Stimulated activated CD4-positive, alpha-beta T cell treated with anti-CD3 and anti-CD28 coated beads, Interleukin-12 subunit alpha, Interleukin-12 subunit beta, amount 100 ng/mL, for 48 hours (primary cell): Measurements from ENCODE around the gene PTPRN2.

ENCODE experiments used
- DNase-seq, 3 donors: peaks; one replicate each; pipeline ENCODE4 v3.0.0-alpha.2; 2020; ENCODE audit warnings: low read depth in 2 of 3, low spot score in 1 of 3

Gene PTPRN2

GRCh38 chr7:158111049-158111751 is 476.4 kb downstream of the PTPRN2 start:
- no peak for DNase-seq

- DNase-seq, result no peak
Measured at GRCh38 chr7:158110661-158111048, 477.0 kb downstream of the PTPRN2 start.

DNA sequence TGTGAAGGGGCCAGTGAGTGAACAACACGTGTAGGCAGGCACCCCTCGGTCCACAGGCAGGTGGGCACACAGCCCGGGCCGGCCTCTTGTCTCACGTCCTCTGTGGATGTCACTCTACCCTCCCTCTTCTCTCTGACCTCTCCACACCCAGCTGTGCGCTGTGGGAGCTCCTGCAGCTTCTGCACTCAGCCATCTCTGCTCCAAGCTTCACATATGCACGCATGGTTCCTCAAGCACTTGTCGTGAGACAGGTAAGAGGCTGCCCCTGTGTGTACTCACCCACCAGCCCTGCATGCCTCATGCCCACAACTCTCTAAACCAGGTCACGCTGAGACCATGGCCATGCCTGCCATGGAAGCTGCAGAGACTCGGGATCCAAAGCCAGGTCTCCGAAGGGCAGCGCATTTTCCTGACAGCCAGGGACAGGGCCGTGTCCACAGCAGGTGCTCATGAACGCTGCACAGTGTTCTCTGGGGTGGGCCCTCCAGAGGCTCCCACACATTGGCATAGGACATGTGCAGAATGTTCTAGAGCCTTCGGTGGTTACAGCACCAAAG is 477.5 kb downstream of the PTPRN2 start:
- DNase-seq, result no peak

GRCh38 chr7:158109364-158110033 is 478.1 kb downstream of the PTPRN2 start:
- DNase-seq, result no peak

DNA sequence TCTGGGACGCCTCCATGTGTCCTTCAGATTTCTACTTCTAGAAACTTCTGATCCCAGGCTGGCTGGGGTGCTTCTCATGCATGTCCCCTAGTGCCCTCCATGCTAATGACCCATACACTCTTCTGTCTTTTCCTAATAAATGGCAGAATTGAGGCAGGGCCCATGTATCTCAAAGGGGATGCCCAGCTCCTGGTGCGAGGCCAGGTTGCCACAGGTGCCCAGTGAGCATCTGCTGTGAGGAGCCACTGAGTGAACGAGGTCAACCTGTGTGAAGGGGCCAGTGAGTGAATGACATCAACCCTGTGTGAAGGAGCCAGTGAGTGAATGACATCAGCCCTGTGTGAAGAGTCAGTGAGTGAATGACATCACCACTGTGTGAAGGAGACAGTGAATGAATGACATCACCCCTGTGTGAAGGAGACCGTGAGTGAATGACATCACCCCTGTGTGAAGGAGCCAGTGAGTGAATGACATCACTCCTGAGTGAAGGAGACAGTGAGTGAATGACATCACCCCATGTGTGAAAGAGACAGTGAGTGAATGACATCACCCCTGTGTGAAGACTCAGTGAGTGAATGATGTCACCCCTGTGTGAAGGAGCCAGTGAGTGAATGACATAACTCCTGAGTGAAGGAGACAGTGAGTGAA is 478.9 kb downstream of the PTPRN2 start:
- no peak for DNase-seq

DNA sequence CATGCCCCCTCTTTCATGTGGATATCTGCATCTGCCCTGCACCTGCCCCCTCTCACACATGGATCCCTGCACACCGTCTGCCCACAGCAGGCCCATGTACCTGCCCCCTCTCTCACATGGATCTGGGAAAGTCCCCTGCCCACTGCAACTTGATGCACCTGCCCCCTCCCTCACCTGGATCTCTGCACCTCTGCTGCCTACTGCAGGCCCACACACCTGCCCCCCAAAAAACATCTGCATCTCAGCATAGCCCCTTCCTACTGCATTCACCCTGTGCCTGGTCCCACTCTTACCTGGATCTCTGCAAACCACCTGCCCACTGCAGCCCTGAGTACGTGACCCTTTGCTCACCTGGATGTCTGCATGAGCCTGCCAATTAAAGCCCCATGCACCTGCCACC is 479.8 kb downstream of the PTPRN2 start:
- no peak for DNase-seq

GRCh38 chr7:158106272-158106671 is 481.4 kb downstream of the PTPRN2 start:
- no peak for DNase-seq

GRCh38 chr7:158103378-158103777 is 484.2 kb downstream of the PTPRN2 start:
- DNase-seq, result no peak

DNA sequence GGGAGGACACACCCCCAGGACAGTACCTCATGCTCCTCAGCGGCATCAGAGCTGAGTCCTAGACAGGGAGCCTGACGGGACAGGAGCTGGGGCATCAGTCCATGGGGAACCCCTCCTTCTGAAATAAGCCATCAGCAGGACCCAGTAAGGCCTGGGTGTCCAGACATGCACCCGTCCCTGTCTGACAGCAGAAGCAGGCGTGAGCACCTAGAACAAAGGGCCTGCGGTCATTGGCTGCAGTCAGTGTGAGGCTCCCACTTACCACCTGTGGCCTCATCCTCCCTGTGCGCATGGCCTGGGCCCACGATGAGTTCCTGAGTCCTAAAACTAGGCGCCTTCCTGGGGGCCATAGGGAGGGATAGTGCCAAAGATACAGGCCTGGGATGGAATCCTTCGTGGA is 484.7 kb downstream of the PTPRN2 start:
- no peak for DNase-seq

GRCh38 chr7:158101821-158102450 is 485.7 kb downstream of the PTPRN2 start:
- DNase-seq, result no peak

- DNase-seq, result no peak
Measured at GRCh38 chr7:158098125-158099030, 489.2 kb downstream of the PTPRN2 start.

GRCh38 chr7:158097453-158098124 is 490.0 kb downstream of the PTPRN2 start:
- DNase-seq, result no peak

DNA sequence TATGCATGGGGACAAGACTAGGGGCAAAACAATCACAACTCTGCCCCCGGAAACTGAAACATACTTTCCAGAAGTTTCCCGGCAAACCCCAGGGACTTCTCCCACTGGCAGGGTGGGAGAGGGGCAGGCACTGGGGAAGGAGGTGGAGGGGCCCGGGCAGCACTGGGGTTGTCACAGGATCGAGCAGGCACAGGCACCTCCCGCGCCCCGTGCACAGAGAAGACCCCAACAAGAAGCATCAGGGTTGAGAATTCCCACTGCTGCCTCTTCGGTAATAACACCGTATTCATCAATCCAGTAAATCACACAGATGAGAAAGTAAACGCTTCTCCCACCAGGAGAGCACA is 490.5 kb downstream of the PTPRN2 start:
- no peak for DNase-seq

- no peak for DNase-seq
Measured at GRCh38 chr7:158096582-158096981, 491.0 kb downstream of the PTPRN2 start.

GRCh38 chr7:158094671-158095226 is 492.9 kb downstream of the PTPRN2 start:
- DNase-seq, result no peak

DNA sequence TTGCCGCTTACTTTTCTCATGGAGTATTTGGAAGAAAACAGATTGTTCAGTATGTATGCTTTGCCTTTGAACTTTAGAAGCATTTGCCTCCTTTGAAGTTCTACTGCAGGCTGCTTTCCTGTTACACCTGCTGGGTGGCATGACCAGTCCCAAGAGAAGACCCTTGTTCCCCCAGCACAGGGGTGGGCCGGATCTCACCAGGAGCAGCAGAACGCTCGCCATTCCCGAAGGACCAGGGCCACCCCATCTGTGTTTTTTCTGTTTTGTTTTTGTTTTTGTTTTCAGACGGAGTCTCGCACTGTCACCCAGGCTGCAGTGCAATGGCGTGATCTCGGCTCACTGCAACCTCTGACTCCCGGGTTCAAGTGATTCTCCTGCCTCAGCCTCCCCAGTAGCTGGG is 493.6 kb downstream of the PTPRN2 start:
- no peak for DNase-seq

DNA sequence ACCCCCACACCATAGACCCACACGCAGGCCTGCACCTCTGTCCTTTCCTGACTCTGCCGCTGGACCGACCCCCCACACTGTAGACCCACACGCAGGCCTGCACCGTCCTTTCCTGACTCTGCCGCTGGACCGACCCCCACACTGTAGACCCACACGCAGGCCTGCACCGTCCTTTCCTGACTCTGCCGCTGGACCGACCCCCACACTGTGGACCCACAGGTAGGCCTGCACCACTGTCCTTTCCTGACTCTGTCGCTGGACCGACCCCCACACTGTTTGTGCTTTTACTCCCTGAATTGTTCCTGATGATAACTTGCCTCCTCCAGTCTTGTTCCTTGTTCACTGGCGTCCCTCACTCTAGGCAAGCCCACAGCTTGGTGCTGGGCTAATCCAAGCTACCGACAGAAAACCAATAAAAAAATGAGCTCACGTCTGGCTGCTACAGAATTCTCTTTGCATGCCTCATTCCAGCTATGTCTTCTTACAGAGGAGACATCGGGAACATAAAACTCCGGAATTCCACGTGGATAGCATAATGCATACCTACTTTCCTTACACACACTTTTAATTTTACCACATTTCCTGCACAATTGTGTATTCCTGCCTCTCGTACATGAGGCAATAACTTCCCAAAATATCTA is 494.3 kb downstream of the PTPRN2 start:
- DNase-seq, result no peak

GRCh38 chr7:158087196-158087595 is 500.4 kb downstream of the PTPRN2 start:
- DNase-seq, result no peak
